Natural killer cell (primary cell): ENCODE results near the gene ZNF814. TPM values are rescaled to one million over a fixed set of nuclear protein-coding genes. Genes with fewer than 3 reads are reported as not detected.
"Not testable (repeated sequence)": the region's sequence is repeated elsewhere in the genome, so short reads cannot be mapped to it uniquely, and the experiment has no call there.

Source experiments
- ATAC-seq, 3 donors: fragments of 150-1000 bp in 2 of 3; fragments of 200-7000 bp in 1 of 3; cut with Tn5 transposase; 1 replicate in 1 of 3; 2 replicates in 2 of 3; pipeline ENCODE4 v1.10.0; 2021; ENCODE audit warnings: mild to moderate bottlenecking in 2 of 3, moderate library complexity in 2 of 3
- DNase-seq, 2 donors: peaks; one replicate each; pipeline versions ENCODE4 v3.0.0 to v3.0.0-alpha.2; 2013 to 2021; ENCODE audit warnings: mixed read lengths in 1 of 2
- H3K27ac ChIP-seq: one replicate; pipeline ENCODE4 v1.5.1; 2013; ENCODE audit warnings: mild to moderate bottlenecking, low read length
- H3K27me3 ChIP-seq: one replicate; pipeline ENCODE4 v1.6.1; 2013; ENCODE audit warnings: low read length; ENCODE audit not compliant: control insufficient read depth, insufficient read depth
- H3K36me3 ChIP-seq: one replicate; pipeline ENCODE4 v1.6.1; 2013; ENCODE audit warnings: low read length; ENCODE audit not compliant: control insufficient read depth, insufficient read depth
- H3K4me1 ChIP-seq: one replicate; pipeline ENCODE4 v1.6.1; 2013; ENCODE audit warnings: low read length; ENCODE audit not compliant: control insufficient read depth, insufficient read depth
- H3K4me3 ChIP-seq: one replicate; pipeline ENCODE4 v1.5.1; 2013; ENCODE audit warnings: low read length
- H3K9me3 ChIP-seq: one replicate; pipeline ENCODE4 v1.6.1; 2013; ENCODE audit warnings: low read length; ENCODE audit not compliant: control insufficient read depth, insufficient read depth
- H3K27ac Mint-ChIP-seq, 2 donors: one replicate each; pipeline ENCODE4 v1.8.0; 2022; ENCODE audit warnings: mild to moderate bottlenecking in 2 of 2, mixed read lengths in 2 of 2, moderate library complexity in 1 of 2
- H3K27me3 Mint-ChIP-seq, 2 donors: one replicate each; pipeline ENCODE4 v1.8.0; 2022; ENCODE audit warnings: low read depth in 2 of 2, mixed read lengths in 2 of 2
- H3K36me3 Mint-ChIP-seq: one replicate; pipeline ENCODE4 v1.8.0; 2022; ENCODE audit warnings: mixed read lengths
- H3K4me1 Mint-ChIP-seq, 2 donors: one replicate each; pipeline ENCODE4 v1.8.0; 2022; ENCODE audit warnings: mixed read lengths in 2 of 2
- H3K4me3 Mint-ChIP-seq: one replicate; pipeline ENCODE4 v1.8.0; 2022; ENCODE audit warnings: mild to moderate bottlenecking, moderate library complexity, mixed read lengths
- H3K9me3 Mint-ChIP-seq, 2 donors: one replicate each; pipeline ENCODE4 v1.8.0; 2022; ENCODE audit warnings: mixed read lengths in 2 of 2
- WGBS: methylation state at CpG from one replicate; pipeline ENCODE4 v1.1.7; 2013; ENCODE audit warnings: missing lambda C conversion rate; ENCODE audit not compliant: insufficient coverage; 5-methylcytosine and 5-hydroxymethylcytosine counted together
- intact Hi-C: fragments of 100-400 bp; cut with micrococcal nuclease; formaldehyde crosslinking; loops from one replicate; pipeline ENCODE4 v1.14.2; 2022
- total RNA-seq, 4 donors: library from RNA; stranded (reverse); fragments of 120-200 nt in 1 of 4; gene quantifications; one replicate each; pipeline versions ENCODE4 v1.2.3 to v1.2.4, GENCODE V29; 2013 to 2022
- TF ChIP-seq, protein P1 (sequence below): fragments of 200-600 bp; IDR thresholded peaks from one replicate; pipeline ENCODE4 v1.8.0; 2022; ENCODE audit warnings: antibody characterized with exemption

The ZNF814 gene
- total RNA-seq, 3 donors from 2014 or later (not counting 1 experiment from before 2014, with no cell fraction given): 25.2 to 51.2 (median 38.3) TPM

DNA sequence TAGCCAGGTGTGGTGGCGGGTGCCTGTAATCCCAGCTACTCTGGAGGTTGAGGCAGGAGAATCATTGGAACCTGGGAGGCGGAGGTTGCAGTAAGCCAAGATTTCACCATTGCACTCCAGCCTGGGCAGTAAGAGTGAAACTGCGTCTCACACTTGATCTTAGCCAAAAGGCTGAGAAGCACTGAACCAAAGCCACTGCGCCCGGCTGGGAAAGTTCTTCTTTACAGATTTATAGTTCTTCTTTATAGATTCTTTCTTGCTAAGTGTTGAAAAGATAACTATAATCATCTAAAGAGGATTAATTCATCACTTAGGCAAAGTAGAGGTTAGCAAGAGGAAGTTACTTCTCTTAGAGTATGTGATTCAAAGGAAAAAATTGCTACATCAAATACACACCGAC is 16.4 kb upstream of the ZNF814 start:
- Histone ChIP-seq H3K27me3 (no peaks in the 10 kb centered on the region), H3K27ac (no peak overlapping the region), H3K4me1 (no peaks in the 10 kb centered on the region), H3K9me3 (peaks cover 5% of the 10 kb centered on the region), H3K36me3 (peaks cover 2% of the 10 kb centered on the region), H3K4me3 (no peak overlapping the region)
- intact Hi-C loops: no loop called here
- DNase-seq (no peak), ATAC-seq (no peak)
- no peaks in the 10 kb centered on the region for H3K27me3 Mint-ChIP-seq
- TF ChIP-seq, protein P1, sequence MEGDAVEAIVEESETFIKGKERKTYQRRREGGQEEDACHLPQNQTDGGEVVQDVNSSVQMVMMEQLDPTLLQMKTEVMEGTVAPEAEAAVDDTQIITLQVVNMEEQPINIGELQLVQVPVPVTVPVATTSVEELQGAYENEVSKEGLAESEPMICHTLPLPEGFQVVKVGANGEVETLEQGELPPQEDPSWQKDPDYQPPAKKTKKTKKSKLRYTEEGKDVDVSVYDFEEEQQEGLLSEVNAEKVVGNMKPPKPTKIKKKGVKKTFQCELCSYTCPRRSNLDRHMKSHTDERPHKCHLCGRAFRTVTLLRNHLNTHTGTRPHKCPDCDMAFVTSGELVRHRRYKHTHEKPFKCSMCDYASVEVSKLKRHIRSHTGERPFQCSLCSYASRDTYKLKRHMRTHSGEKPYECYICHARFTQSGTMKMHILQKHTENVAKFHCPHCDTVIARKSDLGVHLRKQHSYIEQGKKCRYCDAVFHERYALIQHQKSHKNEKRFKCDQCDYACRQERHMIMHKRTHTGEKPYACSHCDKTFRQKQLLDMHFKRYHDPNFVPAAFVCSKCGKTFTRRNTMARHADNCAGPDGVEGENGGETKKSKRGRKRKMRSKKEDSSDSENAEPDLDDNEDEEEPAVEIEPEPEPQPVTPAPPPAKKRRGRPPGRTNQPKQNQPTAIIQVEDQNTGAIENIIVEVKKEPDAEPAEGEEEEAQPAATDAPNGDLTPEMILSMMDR: no peak
- H3K36me3 Mint-ChIP-seq: no peaks in the 10 kb centered on the region
- H3K4me3 Mint-ChIP-seq: no peak overlapping the region
- WGBS: 90% methylated on average over 3 of the region's 6 CpGs
- no peaks in the 10 kb centered on the region for H3K9me3 Mint-ChIP-seq
- H3K4me1 Mint-ChIP-seq: peaks cover 5 to 6% of the 10 kb centered on the region in 2 donors
- no peak overlapping the region for H3K27ac Mint-ChIP-seq

DNA sequence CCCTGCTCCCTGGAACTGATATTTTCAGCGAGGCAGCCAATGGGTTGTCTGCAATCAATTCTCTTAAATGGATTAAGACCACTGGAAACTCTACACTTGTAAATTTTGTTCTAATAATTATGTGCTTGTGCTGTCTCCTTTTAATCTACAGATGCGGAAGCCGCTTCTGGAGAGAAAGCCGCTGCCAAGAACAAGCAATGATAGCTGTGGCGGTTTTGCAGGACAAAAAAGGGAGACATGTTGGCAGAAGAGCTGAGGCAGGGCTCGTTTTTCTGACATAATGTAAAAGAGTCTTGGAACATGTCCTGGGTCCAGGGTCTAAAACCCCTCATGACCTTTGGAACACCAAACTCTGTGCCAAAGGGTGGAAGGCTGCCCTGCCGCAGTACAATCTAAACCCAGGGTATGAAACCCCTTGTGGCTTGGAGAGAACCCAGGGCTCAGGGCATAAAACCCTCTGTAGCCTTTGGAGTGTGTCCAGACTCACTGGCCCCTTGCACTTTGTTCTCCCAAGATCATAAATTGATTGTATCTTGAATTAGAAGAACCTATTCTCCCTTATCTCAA is 14.9 kb upstream of the ZNF814 start:
- Mint-ChIP-seq H3K4me1 (peaks cover 5 to 6% of the 10 kb centered on the region in 2 donors), H3K27ac (no peak overlapping the region), H3K4me3 (no peak overlapping the region), H3K9me3 (no peaks in the 10 kb centered on the region), H3K36me3 (no peaks in the 10 kb centered on the region), H3K27me3 (no peaks in the 10 kb centered on the region)
- no peak overlapping the region for H3K27ac ChIP-seq
- ATAC-seq (no peak), DNase-seq (no peak)
- H3K4me3 ChIP-seq: no peak overlapping the region
- H3K27me3 ChIP-seq: no peaks in the 10 kb centered on the region
- peaks cover 5% of the 10 kb centered on the region for H3K9me3 ChIP-seq
- TF ChIP-seq, protein P1: no peak
- no peaks in the 10 kb centered on the region for H3K4me1 ChIP-seq
- intact Hi-C loops: no loop called here
- 78% methylated on average over 7 of the region's 7 CpGs for WGBS
- H3K36me3 ChIP-seq: no peaks in the 10 kb centered on the region

DNA sequence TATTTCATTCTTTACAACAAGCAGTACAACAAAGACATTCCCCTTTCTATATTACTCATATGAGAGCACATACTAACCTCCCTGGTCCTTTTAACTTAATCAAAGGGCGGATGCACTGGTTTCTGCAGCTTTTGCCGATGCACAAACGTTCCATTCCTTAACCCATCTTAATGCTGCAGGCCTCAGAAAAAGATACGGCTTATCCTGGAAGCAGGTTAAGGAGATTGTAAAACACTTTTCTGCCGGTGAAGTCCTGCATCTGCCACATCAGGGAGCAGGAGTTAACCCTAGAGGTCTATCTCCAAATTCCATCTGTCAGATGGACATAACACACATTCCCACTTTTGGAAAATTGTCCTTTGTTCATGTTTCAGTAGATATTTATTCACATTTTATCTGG is 11.5 kb upstream of the ZNF814 start:
- DNase-seq: no peak
- Mint-ChIP-seq H3K4me1 (peaks cover 5 to 6% of the 10 kb centered on the region in 2 donors), H3K9me3 (no peaks in the 10 kb centered on the region), H3K27ac (no peak overlapping the region), H3K36me3 (no peaks in the 10 kb centered on the region), H3K27me3 (no peaks in the 10 kb centered on the region), H3K4me3 (no peak overlapping the region)
- intact Hi-C loops: no loop called here
- 90% methylated on average over 5 of the region's 5 CpGs for WGBS
- Histone ChIP-seq H3K27me3 (no peaks in the 10 kb centered on the region), H3K36me3 (no peaks in the 10 kb centered on the region), H3K27ac (no peak overlapping the region), H3K4me3 (no peak overlapping the region), H3K4me1 (no peaks in the 10 kb centered on the region), H3K9me3 (peaks cover 2% of the 10 kb centered on the region)
- no peak for ATAC-seq
- TF ChIP-seq, protein P1: no peak

DNA sequence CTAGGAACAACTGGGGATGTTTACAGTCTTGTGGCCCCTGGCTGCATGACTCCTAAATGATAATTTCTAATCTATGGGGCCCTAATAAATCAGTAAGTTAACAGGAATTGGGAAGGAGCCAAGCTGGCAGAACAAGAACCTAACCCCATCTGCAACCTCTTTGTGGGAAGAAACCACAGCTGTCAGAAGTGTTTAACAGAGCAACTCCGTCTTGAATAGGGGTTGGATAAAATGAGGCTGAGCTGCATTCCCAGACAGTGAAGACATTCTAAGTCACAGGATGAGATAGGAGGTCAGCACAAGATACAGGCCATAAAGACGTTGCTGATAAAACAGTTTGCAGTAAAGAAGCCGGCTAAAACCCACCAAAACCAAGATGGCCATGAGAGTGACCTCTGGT is 1.9 kb upstream of the ZNF814 start:
- Mint-ChIP-seq H3K4me1 (peaks cover 22 to 28% of the 10 kb centered on the region in 2 donors), H3K36me3 (peaks cover 11% of the 10 kb centered on the region)
- 84% methylated on average over 3 of the region's 3 CpGs for WGBS
- ATAC-seq, H3K9me3 Mint-ChIP-seq, H3K27me3 ChIP-seq, DNase-seq, H3K9me3 ChIP-seq, H3K27ac ChIP-seq, H3K4me3 ChIP-seq, H3K4me3 Mint-ChIP-seq, H3K27ac Mint-ChIP-seq, H3K36me3 ChIP-seq, intact Hi-C loops, H3K27me3 Mint-ChIP-seq: not testable (repeated sequence)
- H3K4me1 ChIP-seq: peaks cover 21% of the 10 kb centered on the region
